H1 (cell line): ENCODE data around the gene SLC66A2. TPM values are rescaled to one million over a fixed set of nuclear protein-coding genes. Genes with fewer than 3 reads are reported as not detected.

ENCODE experiments used
- CTCF ChIA-PET: fragments of 300-600 bp; sonication (Branson Sonifier 250); formaldehyde crosslinking; loops from one replicate; lab custom pipeline; 2021; ENCODE audit not compliant: partially characterized antibody; lab: Charles Lee
- POLR2A ChIA-PET: fragments of 300-600 bp; sonication (Branson Sonifier 250); formaldehyde crosslinking; loops from one replicate; lab custom pipeline; 2021; ENCODE audit warnings: inconsistent platforms; ENCODE audit not compliant: partially characterized antibody; lab: Charles Lee
- DNase-seq, 2 experiments: peaks; one replicate each; pipeline versions ENCODE4 v3.0.0 to v3.0.0-alpha.2; 2010 to 2022; ENCODE audit warnings: low spot score in 2 of 2, low read depth in 1 of 2, mixed read lengths in 1 of 2
- FAIRE-seq: peaks from 2 replicates; lab custom pipeline; 2011; peaks lifted over from hg19 to GRCh38; lab: Jason Lieb, UNC
- H2AFZ ChIP-seq: 2 replicates; pipeline ENCODE4 v1.8.1; 2012; ENCODE audit warnings: low read length, inconsistent platforms
- H2AK5ac ChIP-seq: 2 replicates; pipeline ENCODE4 v1.6.1; 2013; ENCODE audit warnings: low read depth, low read length
- H2BK120ac ChIP-seq: replicated peaks from 2 replicates; pipeline ENCODE3; 2013; ENCODE audit warnings: low read depth, low read length, inconsistent platforms
- H2BK12ac ChIP-seq: 2 replicates; pipeline ENCODE4 v1.6.1; 2013; ENCODE audit warnings: low read depth, low read length
- H2BK15ac ChIP-seq: 2 replicates; pipeline ENCODE4 v1.6.1; 2013; ENCODE audit warnings: low read length
- H2BK20ac ChIP-seq: 2 replicates; pipeline ENCODE4 v1.6.1; 2013; ENCODE audit warnings: low read length
- H2BK5ac ChIP-seq: 2 replicates; pipeline ENCODE4 v1.6.1; 2013; ENCODE audit warnings: low read depth, low read length
- H3K14ac ChIP-seq: 2 replicates; pipeline ENCODE4 v1.6.1; 2013; ENCODE audit warnings: inconsistent platforms; ENCODE audit not compliant: insufficient read length
- H3K18ac ChIP-seq: 2 replicates; pipeline ENCODE4 v1.6.1; 2013; ENCODE audit warnings: low read length; ENCODE audit errors: extremely low read depth
- H3K23ac ChIP-seq: 2 replicates; pipeline ENCODE4 v1.6.1; 2013; ENCODE audit warnings: inconsistent platforms; ENCODE audit not compliant: insufficient read length
- H3K23me2 ChIP-seq: 2 replicates; pipeline ENCODE4 v1.6.1; 2013; ENCODE audit warnings: low read depth, low read length
- H3K27ac ChIP-seq: 2 replicates; pipeline ENCODE4 v1.6.1; 2011; ENCODE audit warnings: low read depth, low read length, inconsistent platforms
- H3K27me3 ChIP-seq, 4 experiments: replicated peaks in 1 of 4; 1 replicate in 1 of 4; 2 replicates in 3 of 4; pipeline versions ENCODE4 v1.6.1 to v1.8.1; 2011 to 2013; ENCODE audit warnings: low read length in 3 of 4, mild to moderate bottlenecking in 3 of 4, inconsistent platforms in 2 of 4, mixed read lengths in 2 of 4, moderate library complexity in 1 of 4; ENCODE audit not compliant: control insufficient read depth in 3 of 4, insufficient read depth in 3 of 4; ENCODE audit errors: extremely low read depth in 1 of 4
- H3K36me3 ChIP-seq, 4 experiments: 2 replicates each; pipeline versions ENCODE4 v1.6.1 to v1.8.1; 2011 to 2013; ENCODE audit warnings: mild to moderate bottlenecking in 4 of 4, low read length in 3 of 4, moderate library complexity in 2 of 4, control low read depth in 1 of 4, inconsistent platforms in 1 of 4; ENCODE audit not compliant: insufficient read depth in 4 of 4, control insufficient read depth in 2 of 4
- H3K4ac ChIP-seq: replicated peaks from 2 replicates; pipeline ENCODE3; 2013; ENCODE audit warnings: low read length, low read depth, mixed read lengths, inconsistent platforms; ENCODE audit not compliant: insufficient read length
- H3K4me1 ChIP-seq, 4 experiments: replicated peaks in 1 of 4; 1 replicate in 1 of 4; 2 replicates in 3 of 4; pipeline versions ENCODE4 v1.6.1 to v1.8.1; 2011 to 2013; ENCODE audit warnings: low read length in 3 of 4, inconsistent platforms in 2 of 4, mixed read lengths in 1 of 4; ENCODE audit not compliant: insufficient read depth in 4 of 4, control insufficient read depth in 3 of 4
- H3K4me2 ChIP-seq, 2 experiments: 2 replicates each; pipeline versions ENCODE4 v1.6.1 to v1.8.1; 2011 to 2013; ENCODE audit warnings: low read depth in 2 of 2, low read length in 2 of 2, control low read depth in 1 of 2, inconsistent platforms in 1 of 2, mild to moderate bottlenecking in 1 of 2; ENCODE audit not compliant: insufficient read depth in 1 of 2
- H3K4me3 ChIP-seq, 4 experiments: fragments of 200-600, 300-600 bp in 1 of 4; sonication (generic), shearing (Covaris generic), sonication (Bioruptor Twin) in 1 of 4; 2 replicates each; pipeline versions ENCODE4 v1.5.1 to v1.8.1; 2011 to 2016; ENCODE audit warnings: low read length in 4 of 4, low read depth in 3 of 4, control low read depth in 2 of 4, inconsistent platforms in 2 of 4, mild to moderate bottlenecking in 2 of 4, mixed read lengths in 1 of 4, moderate library complexity in 1 of 4; ENCODE audit not compliant: insufficient read depth in 2 of 4; ENCODE audit errors: extremely low read depth in 1 of 4
- H3K56ac ChIP-seq: replicated peaks from 2 replicates; pipeline ENCODE3; 2013; ENCODE audit warnings: low read depth, mild to moderate bottlenecking, mixed read lengths, low read length, inconsistent platforms; ENCODE audit not compliant: insufficient read length
- H3K79me1 ChIP-seq: 2 replicates; pipeline ENCODE4 v1.6.1; 2013; ENCODE audit warnings: low read depth, low read length, control low read depth
- H3K79me2 ChIP-seq, 2 experiments: 2 replicates each; pipeline versions ENCODE4 v1.6.1 to v1.8.1; 2012 to 2013; ENCODE audit warnings: low read length in 2 of 2, mild to moderate bottlenecking in 2 of 2, inconsistent platforms in 1 of 2; ENCODE audit not compliant: insufficient read depth in 2 of 2, control insufficient read depth in 1 of 2
- H3K9ac ChIP-seq, 4 experiments: replicated peaks in 1 of 4; 1 replicate in 1 of 4; 2 replicates in 3 of 4; pipeline versions ENCODE4 v1.6.1 to v1.8.1; 2011 to 2013; ENCODE audit warnings: low read depth in 3 of 4, low read length in 3 of 4, control low read depth in 2 of 4, mild to moderate bottlenecking in 2 of 4, moderate library complexity in 2 of 4, inconsistent platforms in 1 of 4; ENCODE audit errors: extremely low read depth in 1 of 4
- H3K9me3 ChIP-seq, 2 experiments: 2 replicates each; pipeline versions ENCODE4 v1.6.1 to v1.8.1; 2012 to 2013; ENCODE audit warnings: mild to moderate bottlenecking in 2 of 2, moderate library complexity in 2 of 2, control low read depth in 1 of 2, inconsistent platforms in 1 of 2, low read depth in 1 of 2, low read length in 1 of 2, mixed read lengths in 1 of 2; ENCODE audit not compliant: insufficient read depth in 2 of 2
- H4K20me1 ChIP-seq, 2 experiments: replicated peaks in 1 of 2; 2 replicates each; pipeline versions ENCODE3 to v1.8.1; 2011 to 2013; ENCODE audit warnings: inconsistent platforms in 2 of 2, low read length in 2 of 2, mild to moderate bottlenecking in 1 of 2; ENCODE audit not compliant: insufficient read depth in 2 of 2, control insufficient read depth in 1 of 2
- H4K5ac ChIP-seq: 2 replicates; pipeline ENCODE4 v1.6.1; 2013; ENCODE audit warnings: low read length, low read depth, mixed read lengths, inconsistent platforms; ENCODE audit not compliant: insufficient read length
- H4K8ac ChIP-seq: 2 replicates; pipeline ENCODE4 v1.8.0; 2013; ENCODE audit warnings: mild to moderate bottlenecking, moderate library complexity, low read length, inconsistent platforms; ENCODE audit not compliant: insufficient read depth; ENCODE audit errors: extremely low read depth
- H4K91ac ChIP-seq: replicated peaks from 2 replicates; pipeline ENCODE3; 2013; ENCODE audit warnings: low read length, mixed read lengths, inconsistent platforms; ENCODE audit not compliant: insufficient read length
- ASH2L ChIP-seq: fragments of 200-600, 300-600 bp; sonication (generic); IDR thresholded peaks from one replicate; pipeline ENCODE4 v1.7.1; 2017; ENCODE audit warnings: low read length
- WGBS, 2 experiments: shearing (Covaris generic) in 1 of 2; methylation state at CpG; one replicate each; pipeline versions ENCODE4 v1.1.6 to v1.1.7; 2013 to 2015; ENCODE audit warnings: low lambda C conversion rate in 2 of 2, mixed read lengths in 2 of 2, inconsistent platforms in 1 of 2, low coverage in 1 of 2, missing lambda C conversion rate in 1 of 2; ENCODE audit not compliant: insufficient replicate concordance in 2 of 2, insufficient coverage in 1 of 2, insufficient read length in 1 of 2; ENCODE audit errors: extremely low coverage in 1 of 2, missing lambda C conversion rate in 1 of 2; 5-methylcytosine and 5-hydroxymethylcytosine counted together
- polyA plus RNA-seq, 7 experiments: library from polyadenylated mRNA; depleted of rRNA in 3 of 7; stranded (reverse) in 5 of 7; unstranded in 2 of 7; fragments of >200 nt in 5 of 7; fragments of 200-250 nt in 2 of 7; gene quantifications; 1 replicate in 5 of 7; 2 replicates in 1 of 7; 4 replicates in 1 of 7; pipeline versions ENCODE4 v1.2.1 to v1.2.3, GENCODE V29; 2011 to 2013; ENCODE audit warnings: missing spikeins in 2 of 7, mixed read lengths in 2 of 7
- total RNA-seq: library from RNA; stranded (reverse); fragmentation: NEBNext Ultra II Directional; extraction: Animal tissue kit (Norgen Biotek cat#: 25700); gene quantifications from 2 replicates; pipeline ENCODE4 v1.2.1, GENCODE V29; 2021

Gene SLC66A2
- total and polyA plus RNA-seq, 2 of the 8 experiments (the other 6 are each of a cell fraction or from before 2014, with no cell fraction given), result 15.0 to 18.9 TPM

GRCh38 chr18:79869591-79870300 is 81.7 kb downstream of the SLC66A2 start:
- H3K56ac ChIP-seq, result no peak overlapping the region
- no peaks in the 10 kb centered on the region for H3K79me2 ChIP-seq
- no peak overlapping the region for H2BK5ac ChIP-seq
- no peak overlapping the region for H3K27ac ChIP-seq
- no peak overlapping the region for H2BK15ac ChIP-seq
- no peak for DNase-seq
- FAIRE-seq, result no peak
- H2AFZ ChIP-seq, result no peak overlapping the region
- no peak overlapping the region for H4K91ac ChIP-seq
- 91% methylated on average over 32 of the region's 32 CpGs; no CpG with 5 or more reads in 1 of the 2 experiments for WGBS, 2 experiments
- H3K4ac ChIP-seq, result no peak overlapping the region
- H3K4me1 ChIP-seq, result no peaks in the 10 kb centered on the region; a peak in 1 of 7 replicates
- no peak overlapping the region for H3K4me2 ChIP-seq
- H3K18ac ChIP-seq, result no peak overlapping the region
- no peaks in the 10 kb centered on the region for H3K27me3 ChIP-seq
- H3K23me2 ChIP-seq, result peaks cover 9% of the 10 kb centered on the region; the same call in 1 of the 2 replicates
- no peak overlapping the region for H3K4me3 ChIP-seq
- H3K9me3 ChIP-seq, result no peaks in the 10 kb centered on the region
- H4K20me1 ChIP-seq, result no peaks in the 10 kb centered on the region
- H3K9ac ChIP-seq, result no peak overlapping the region
- no peak overlapping the region for H2BK20ac ChIP-seq
- no peak for TF ChIP-seq ASH2L
- no peak overlapping the region for H2BK120ac ChIP-seq
- no peak overlapping the region for H2AK5ac ChIP-seq
- H3K36me3 ChIP-seq, result no peaks in the 10 kb centered on the region
- no peak overlapping the region; the same call in 1 of the 2 replicates for H4K8ac ChIP-seq
- no peak overlapping the region for H3K14ac ChIP-seq
- ChIA-PET POLR2A (interaction anchor here (0.6 kb wide), 1 partner anchor 26 kb away, joined by 3 read pairs; no protein-coding TSS in a partner anchor), CTCF (interaction anchor here (0.9 to 1.7 kb wide), 3 partner anchors 16 to 71 kb away, joined by 3 to 4 read pairs (median 3); no protein-coding TSS in a partner anchor)
- H2BK12ac ChIP-seq, result no peak overlapping the region
- H4K5ac ChIP-seq, result no peak overlapping the region
- no peaks in the 10 kb centered on the region for H3K79me1 ChIP-seq
- H3K23ac ChIP-seq, result no peak overlapping the region
